NCI-H1105 treated with DMSO at 0.1 percent for 48 hours (cell line): ENCODE results near the gene DCAF11.

Source experiments
- DNase-seq: peaks from one replicate; lab custom pipeline; 2025; lab: John Stamatoyannopoulos, UW

The DCAF11 gene

DNA sequence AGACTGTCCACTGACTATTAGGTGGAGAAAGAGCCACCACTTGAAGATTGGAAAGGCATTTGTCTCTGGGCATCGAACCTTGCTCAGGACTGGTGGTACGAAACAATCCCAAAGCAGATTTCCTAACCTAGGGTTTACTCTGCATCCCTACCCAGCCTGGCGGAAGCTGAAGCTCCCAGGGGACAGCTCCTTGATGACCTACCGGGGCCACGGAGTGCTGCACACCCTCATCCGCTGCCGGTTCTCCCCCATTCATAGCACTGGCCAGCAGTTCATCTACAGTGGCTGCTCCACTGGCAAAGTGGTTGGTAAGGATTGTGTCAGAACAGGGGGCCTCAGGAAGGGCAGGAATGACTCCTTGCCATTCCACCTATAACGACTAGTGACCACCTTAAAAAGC, 6.6 kb downstream of the DCAF11 start:
- no peak for DNase-seq

DNA sequence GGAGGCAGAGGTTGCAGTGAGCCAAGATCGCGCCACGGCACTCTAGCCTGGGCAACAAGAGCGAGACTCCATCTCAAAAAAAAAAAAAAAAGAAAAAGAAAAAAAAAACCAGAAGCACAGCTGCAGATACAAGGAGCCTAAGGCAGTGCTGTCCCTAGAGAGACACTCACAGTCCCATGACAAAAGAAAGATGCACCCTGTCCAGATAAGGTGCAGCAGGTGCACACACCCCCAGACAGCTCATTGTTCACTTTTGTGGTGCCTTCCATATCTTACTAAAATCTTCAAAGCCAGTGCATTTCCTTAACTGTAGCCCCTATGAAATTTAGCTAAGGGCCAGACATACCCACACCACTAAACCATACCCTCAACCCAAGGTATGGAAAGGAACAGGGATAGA, 7.8 kb downstream of the DCAF11 start:
- DNase-seq, result no peak

DNA sequence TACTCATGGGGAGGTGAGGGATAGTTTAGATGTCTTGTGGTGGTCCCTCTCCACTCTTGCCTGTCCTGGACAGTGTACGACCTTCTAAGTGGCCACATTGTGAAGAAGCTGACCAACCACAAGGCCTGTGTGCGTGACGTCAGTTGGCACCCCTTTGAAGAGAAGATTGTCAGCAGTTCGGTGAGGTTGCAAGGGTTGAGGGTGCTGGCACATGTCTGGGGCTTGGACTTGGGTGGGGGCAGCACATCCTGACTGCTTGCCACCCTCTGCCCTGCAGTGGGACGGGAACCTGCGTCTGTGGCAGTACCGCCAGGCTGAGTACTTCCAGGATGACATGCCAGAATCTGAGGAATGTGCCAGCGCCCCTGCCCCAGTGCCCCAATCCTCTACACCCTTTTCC, 8.3 kb downstream of the DCAF11 start:
- DNase-seq, result no peak

DNA sequence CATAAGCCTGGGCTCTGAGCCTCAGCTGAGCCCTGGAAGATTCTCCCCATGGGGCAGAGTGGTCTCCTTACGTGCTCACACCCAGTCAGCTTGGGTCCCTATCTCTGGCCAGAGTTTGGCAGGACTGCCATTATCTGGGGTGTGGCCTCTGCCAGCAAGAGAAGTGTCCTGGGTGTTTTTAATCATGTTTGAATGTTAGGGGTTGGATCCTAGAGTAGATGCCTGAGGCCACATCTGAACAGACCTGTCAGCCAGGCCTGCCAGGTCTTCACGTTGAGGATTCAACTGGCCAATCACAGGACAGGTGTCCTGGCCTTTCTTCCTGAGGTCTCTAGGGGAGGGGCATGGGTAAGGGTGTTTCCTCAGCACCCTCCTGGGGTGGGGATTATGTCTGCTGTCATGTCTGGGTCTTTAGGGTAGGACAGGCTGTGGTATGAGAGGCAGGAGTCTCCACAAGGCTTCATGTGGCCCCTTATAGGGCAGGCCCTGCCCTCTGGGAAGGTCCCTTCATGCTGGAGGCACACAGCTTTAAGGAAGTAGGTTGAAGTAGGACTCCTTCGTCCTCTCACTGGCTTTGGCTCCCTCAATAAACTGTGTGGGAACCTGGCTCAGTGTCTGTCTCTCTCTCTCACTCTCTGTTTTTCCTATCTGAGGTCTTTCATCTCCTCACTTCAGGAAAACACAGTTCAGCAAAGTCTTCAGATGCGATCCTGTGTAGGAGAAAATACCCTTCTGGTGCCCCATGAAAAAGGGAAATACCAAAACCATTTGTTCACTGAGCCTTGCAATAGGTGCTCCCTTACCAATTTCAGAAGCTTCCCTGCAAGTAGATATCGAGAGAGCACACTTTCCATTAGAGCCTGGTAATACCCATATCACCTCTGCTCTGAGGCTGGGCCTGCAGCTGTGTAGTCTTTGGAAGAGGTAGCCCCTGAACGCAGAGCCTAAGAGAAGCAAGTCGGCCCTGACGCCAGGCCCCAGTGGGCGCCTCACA, 9.1 kb downstream of the DCAF11 start:
- no peak for DNase-seq

DNA sequence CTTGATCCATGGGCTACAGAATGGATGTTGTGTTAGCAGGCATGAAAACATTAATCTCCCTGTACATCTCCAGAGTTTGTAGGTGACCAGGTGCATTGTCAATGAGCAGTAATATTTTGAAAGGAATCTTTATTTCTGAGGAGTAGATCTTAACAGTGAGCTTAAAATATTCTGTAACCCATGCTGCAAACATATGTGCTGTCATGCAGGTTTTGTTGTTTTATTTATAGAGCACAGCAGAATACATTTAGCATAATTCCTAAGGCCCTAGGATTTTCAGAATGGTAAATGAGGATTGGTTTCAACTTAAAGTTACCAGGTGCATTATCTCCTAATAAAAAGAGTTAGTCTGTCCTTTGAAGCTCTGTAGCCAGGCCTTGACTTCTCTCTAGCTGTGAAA, 12.4 kb downstream of the DCAF11 start:
- DNase-seq, result no peak

DNA sequence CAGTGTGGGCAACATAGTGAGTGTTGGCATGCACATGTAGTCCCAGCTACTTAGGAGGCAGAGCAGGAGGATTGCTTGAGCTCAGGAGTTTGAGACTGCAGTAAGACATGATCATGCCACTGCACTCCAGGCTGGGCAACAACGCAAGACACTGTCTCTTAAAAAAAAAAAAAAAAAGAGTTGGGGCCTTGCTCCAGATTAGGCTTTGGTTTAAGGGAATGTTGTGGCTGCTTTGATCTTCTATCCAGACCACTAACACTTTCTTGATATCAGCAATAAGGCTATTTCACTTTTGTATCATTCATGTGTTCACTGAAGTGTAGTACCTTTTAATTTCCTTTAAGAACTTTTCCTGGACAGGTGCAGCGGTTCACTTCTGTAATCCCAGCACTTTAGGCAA, 13.1 kb downstream of the DCAF11 start:
- DNase-seq, result no peak

DNA sequence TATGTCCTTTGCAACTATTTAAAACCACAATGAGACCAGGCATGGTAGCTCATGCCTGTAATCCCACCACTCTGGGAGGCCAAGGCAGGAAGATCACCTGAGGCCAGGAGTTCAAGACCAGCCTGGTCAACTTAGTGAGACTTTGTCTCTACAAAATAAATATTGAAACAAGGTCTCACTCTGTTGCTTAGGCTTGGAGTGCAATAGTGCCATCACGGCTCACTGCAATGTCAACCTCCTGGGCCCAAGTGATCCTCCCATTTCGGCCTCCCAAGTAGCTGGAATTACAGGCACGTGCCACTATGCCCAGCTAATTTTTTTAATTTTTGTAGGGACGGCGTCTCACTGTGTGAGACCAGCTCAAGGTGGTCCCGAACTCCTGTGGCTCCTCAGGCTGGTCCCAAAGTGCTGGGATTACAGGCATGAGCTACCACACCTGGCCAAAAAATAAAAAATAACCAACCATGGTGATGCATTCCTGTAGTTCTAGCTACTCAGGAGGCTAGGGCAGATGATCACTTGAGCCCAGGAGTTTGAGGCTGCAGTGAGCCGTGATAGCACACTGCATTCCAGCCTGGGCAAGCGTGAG, 14.9 kb downstream of the DCAF11 start:
- no peak for DNase-seq

DNA sequence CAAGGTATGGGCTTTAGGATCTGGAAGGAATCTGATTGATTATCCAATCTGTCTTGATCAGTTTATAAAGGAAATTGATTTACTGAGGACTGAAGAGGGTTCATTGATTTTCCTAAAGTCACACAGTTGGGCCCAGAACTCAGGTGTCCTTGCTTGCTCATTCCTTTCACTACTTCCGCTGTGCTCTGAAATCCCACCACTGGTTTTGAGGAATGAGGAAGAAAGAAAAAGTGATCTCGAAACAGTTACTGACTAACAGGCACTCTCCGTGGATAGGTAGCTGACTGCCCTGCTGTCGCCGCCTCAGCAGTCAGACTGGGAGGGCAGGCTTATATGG, 15.8 kb downstream of the DCAF11 start, which contains the start of gene FITM1:
Gene FITM1 (plus strand): TSS at position 280 of the 337 bp plus-strand sequence. CDS start 905 bp downstream, outside the sequence.
- DNase-seq, result no peak

DNA sequence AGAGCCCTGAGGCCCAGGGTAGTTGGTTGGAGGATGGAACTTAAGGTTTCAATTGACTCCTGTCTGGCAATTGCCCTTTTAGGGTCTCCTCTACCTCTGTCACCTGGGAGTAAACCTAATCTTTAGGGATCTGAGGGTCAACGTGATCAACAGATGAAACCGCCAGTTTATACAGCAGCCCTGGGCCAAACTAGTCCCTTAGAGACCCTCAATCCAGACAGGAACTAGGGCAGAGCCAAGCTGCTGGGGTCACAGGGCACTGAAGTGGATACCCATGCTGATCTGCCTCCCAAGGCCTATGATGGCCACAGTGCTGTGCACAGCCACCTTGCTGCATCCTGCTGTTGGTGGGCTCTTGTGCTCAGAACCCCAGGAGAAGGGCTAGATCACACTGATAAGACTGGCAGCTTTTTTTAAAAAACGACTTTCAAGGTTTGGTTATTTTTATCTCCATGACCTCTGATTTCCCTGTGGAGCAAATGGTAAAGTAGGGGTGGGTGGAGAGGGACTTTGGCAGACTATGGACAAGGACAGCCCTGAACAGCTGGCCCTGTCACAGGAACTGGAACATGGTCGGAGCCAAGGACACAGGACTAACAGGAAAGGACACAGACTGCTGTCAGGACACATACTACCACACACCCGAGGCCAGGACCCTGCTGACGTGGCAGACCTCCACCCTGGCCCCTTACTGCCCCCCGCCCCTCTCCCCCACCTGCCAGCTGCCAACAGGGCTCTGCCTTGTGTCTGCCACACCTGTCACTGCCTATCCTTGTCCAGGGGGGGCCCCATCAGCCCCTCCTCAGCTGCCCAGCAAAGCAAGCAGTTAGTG, 16.4 kb downstream of the DCAF11 start:
- DNase-seq, result no peak

DNA sequence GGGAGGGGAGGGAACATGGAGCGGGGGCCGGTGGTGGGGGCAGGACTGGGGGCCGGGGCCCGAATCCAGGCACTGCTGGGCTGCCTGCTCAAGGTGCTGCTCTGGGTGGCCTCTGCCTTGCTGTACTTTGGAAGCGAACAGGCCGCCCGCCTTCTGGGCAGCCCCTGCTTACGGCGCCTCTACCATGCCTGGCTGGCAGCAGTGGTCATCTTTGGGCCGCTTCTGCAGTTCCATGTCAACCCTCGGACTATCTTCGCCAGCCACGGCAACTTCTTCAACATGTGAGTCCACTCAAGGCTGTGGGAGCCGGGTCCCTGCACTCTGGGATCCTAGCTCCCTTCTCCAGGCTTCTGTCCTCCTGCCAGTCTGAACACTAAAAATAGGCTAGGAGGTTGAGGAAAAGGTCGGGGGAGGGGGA, 17.0 kb downstream of the DCAF11 start:
- no peak for DNase-seq

DNA sequence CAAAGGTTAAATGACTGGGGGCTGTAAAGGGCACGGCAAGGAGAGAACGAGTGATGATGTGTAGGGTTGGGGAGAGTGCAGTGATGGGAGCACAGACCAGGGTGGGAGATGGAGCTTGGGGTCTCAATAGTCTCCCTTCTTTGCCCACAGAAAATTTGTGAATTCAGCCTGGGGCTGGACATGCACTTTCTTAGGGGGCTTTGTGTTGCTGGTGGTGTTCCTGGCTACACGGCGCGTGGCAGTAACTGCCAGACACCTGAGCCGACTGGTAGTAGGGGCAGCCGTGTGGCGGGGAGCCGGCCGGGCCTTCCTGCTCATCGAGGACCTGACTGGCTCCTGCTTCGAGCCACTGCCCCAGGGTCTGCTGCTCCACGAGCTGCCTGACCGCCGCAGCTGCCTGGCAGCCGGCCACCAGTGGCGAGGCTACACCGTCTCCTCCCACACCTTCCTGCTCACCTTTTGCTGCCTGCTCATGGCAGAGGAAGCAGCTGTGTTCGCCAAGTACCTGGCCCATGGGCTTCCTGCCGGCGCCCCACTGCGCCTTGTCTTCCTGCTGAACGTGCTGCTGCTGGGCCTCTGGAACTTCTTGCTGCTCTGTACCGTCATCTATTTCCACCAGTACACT, 17.6 kb downstream of the DCAF11 start:
- DNase-seq, result peak; percentile 66

DNA sequence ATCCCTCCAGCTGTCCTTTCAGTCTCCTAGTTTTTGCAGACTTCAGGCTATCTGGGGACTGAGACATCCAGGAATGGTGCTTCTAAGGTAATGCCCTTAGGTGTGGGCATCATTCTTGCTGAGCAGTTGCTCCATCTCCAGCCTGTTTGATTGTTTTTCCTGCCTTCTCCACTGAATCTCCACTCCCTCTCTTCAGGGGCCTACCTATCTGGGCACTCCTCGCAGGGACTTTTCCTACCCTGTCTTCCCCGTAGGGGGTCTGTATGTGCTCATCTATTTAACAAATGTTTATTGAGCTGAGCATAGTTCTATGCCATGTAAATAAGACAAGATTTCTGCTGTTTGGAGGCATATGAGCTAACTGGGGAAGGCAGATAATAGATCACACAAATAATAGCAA, 18.4 kb downstream of the DCAF11 start:
- no peak for DNase-seq

DNA sequence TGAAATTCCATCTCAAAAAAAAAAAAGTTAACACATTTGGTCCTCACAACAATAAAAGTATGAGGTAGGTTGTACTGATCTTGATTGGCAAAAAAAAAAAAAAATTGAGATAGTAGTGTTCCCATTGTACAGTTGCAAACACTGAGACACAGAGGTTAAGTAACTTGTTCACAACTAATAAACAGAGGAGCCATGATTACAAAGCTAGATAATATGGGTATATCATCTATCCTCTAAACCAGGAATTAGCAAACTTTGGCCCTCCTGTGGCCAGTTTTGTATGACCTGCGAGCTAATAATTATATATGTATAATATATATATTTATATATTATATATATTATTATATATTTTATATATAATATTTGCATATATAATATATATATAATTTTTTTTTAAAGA, 19.2 kb downstream of the DCAF11 start:
- DNase-seq, result no peak

DNA sequence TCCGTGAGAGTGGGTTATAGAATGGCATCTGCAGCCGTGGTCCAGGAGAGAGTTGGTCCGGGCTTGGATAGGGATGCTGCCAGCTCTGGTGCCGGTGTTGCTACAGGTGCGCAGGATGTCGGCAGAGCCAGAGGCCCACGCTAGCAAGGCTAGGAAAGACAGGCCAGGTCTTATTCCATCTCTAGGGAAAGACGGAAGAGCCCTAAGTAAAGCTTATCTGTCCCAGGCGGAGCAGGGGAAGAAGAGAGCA, 20.9 kb downstream of the DCAF11 start:
- DNase-seq, result no peak

DNA sequence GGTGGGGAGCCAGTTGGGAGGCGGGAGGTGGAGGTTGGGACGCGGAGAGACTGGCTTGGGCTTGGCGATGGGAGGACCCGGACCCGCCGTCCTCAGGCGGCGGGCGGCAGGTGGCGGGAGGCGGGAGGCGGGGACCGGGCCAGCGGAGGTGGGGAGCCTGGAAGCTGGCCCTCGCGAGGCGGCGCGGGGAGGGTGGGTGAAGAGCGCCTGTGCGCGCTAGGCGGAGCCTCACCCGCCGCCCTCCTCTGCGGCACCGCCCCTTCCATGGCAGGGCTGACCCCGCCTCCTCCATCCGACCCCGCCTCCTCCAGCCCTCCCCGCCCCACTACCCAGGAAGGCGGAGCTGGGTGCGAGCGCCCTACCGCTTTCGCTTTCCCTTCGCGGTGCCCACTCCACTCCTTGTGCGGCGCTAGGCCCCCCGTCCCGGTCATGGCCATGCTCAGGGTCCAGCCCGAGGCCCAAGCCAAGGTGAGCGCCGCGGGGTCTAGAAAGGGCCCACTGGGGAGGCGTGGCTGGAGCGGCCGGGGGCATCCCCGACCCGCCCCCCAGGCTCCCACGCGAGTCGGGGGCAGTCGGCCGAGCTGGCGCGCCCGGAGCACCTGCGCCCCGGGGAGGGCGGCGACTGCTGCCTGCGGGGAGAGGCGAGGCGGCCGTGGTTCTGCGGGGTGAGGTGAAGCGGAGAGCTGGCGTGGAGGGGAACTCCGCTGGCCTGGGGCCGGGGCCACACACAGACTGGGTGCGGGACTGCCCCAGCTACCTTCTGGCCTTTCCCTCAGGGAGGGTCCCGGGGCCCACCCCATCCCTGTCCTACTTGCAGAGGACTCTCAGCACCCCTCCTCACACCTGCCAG, 21.5 kb downstream of the DCAF11 start, which contains the start of gene PSME1:
Gene PSME1 (plus strand): TSS at position 361 of the 850 bp plus-strand sequence. CDS start 69 bp downstream, at position 430.
- peak; percentile 92 for DNase-seq

DNA sequence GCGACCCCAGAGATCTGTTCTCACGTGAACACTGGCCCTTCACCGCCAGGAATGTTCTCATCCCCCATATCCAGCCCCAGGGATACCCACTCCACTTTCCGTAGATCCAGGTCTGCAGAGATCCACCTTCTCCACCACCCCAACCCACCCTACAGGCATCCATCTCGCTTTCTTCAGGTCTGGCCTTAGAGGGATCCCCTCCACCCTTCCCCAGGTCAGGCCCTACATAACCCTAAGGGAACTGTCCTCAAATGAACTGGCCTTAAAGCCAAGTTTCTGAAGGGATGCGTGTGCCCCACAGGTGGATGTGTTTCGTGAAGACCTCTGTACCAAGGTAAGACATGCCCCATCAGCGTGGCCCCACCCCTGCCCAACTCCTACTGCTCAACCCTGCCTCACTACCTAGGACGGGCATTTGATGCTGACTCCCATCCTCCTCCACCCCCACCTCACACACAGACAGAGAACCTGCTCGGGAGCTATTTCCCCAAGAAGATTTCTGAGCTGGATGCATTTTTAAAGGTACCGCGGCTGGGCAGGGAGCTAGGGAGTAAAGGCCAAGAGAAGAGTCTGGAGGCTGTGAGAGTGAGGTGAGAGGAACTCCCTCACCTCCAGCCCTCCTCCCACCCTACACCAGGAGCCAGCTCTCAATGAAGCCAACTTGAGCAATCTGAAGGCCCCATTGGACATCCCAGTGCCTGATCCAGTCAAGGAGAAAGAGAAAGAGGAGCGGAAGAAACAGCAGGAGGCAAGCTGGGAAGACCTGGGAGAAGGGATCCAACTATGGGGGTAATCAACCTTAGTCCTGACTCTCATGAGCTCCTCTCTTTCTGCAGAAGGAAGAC, 22.3 kb downstream of the DCAF11 start:
- no peak for DNase-seq

DNA sequence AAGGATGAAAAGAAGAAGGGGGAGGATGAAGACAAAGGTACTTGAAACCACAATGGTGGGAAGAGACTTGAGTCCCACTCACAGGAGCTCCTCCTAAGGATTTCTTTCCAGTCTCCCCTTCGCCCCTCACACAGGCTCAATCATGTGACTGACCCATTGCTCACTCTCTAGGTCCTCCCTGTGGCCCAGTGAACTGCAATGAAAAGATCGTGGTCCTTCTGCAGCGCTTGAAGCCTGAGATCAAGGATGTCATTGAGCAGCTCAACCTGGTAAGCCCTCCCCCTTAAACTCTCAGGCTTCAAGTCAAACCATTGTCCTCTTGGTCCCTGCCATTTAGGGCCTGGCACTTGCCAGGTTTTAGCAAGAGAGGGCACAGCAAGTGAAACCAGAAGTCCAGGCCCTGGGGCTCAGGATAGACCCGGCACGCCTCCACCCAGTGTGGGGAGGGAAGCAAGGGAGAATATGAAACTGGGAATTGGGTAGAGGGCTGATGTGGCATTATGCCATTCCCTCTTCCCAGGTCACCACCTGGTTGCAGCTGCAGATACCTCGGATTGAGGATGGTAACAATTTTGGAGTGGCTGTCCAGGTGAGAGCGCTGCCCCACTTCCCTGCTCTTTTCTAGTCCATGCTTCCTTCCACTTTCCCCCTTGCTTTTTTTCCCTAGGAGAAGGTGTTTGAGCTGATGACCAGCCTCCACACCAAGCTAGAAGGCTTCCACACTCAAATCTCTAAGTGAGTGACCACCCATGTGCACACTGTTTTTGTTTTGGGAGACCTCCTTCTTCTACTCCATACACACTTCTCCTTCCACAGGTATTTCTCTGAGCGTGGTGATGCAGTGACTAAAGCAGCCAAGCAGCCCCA, 23.2 kb downstream of the DCAF11 start:
- DNase-seq, result no peak

DNA sequence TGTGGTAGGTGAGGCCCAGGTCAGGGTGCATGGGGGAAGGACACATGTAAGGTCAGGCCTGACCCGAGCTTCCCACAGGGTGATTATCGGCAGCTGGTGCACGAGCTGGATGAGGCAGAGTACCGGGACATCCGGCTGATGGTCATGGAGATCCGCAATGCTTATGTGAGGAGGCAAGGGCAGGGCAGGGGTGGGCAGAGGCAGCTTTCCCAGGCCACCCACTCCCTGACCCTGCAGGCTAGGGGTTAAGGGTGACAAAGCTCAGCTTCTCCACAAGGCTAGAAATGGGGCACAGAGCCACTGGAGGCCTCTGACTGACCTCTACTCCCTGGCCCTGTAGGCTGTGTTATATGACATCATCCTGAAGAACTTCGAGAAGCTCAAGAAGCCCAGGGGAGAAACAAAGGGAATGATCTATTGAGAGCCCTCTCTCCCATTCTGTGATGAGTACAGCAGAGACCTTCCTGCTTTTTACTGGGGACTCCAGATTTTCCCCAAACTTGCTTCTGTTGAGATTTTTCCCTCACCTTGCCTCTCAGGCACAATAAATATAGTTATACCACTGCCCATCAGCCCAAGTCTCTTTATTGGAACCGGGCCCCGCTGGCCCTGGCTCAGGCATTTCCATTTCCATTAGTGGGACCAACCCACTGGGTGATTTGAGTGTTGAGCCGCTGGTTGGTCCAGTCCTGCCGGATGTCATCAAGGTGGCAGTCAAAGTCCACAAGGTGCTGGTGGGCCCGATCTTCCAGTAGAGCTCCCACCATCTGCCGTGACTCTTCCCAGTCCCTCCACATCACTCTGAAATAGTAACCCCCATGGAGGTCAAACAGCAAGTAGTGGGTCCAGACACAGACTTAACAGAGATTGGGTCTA, 24.1 kb downstream of the DCAF11 start:
- DNase-seq, result no peak
